HG03135 (cell line): Measurements from ENCODE around the gene TCF7L2.

ENCODE experiments used
- ATAC-seq: cut with Tn5 transposase; IDR thresholded peaks from one replicate; pipeline ENCODE4 v1.9.1; 2021; ENCODE audit warnings: mild to moderate bottlenecking, moderate library complexity; ENCODE audit not compliant: unreplicated experiment

Gene TCF7L2

GRCh38 chr10:113139699-113140098 lies 189.7 kb downstream of the TCF7L2 start:
- no peak for ATAC-seq

GRCh38 chr10:113140143-113141011 lies 190.3 kb downstream of the TCF7L2 start:
- no peak for ATAC-seq

- no peak for ATAC-seq
Measured at GRCh38 chr10:113142601-113143362, 192.7 kb downstream of the TCF7L2 start.

GRCh38 chr10:113144576-113144975 lies 194.5 kb downstream of the TCF7L2 start:
- ATAC-seq = no peak

- no peak for ATAC-seq
Measured at GRCh38 chr10:113148071-113148825, 198.2 kb downstream of the TCF7L2 start.

GRCh38 chr10:113148901-113149300 lies 198.9 kb downstream of the TCF7L2 start:
- ATAC-seq = no peak

GRCh38 chr10:113149626-113150025 lies 199.6 kb downstream of the TCF7L2 start:
- ATAC-seq = no peak

GRCh38 chr10:113151190-113151666 lies 201.2 kb downstream of the TCF7L2 start:
- no peak for ATAC-seq

GRCh38 chr10:113153493-113154102 lies 203.6 kb downstream of the TCF7L2 start:
- no peak for ATAC-seq

- ATAC-seq = no peak
Measured at GRCh38 chr10:113157441-113157840, 207.4 kb downstream of the TCF7L2 start.

- no peak for ATAC-seq
Measured at GRCh38 chr10:113158183-113158582, 208.1 kb downstream of the TCF7L2 start.

- ATAC-seq = no peak
Measured at GRCh38 chr10:113159563-113159962, 209.5 kb downstream of the TCF7L2 start.

GRCh38 chr10:113160641-113161040 lies 210.6 kb downstream of the TCF7L2 start:
- no peak for ATAC-seq

GRCh38 chr10:113161066-113161465 lies 211.0 kb downstream of the TCF7L2 start:
- no peak for ATAC-seq

GRCh38 chr10:113162960-113163359 lies 212.9 kb downstream of the TCF7L2 start:
- no peak for ATAC-seq

GRCh38 chr10:113165673-113166072 lies 215.6 kb downstream of the TCF7L2 start:
- no peak for ATAC-seq

- no peak for ATAC-seq
Measured at GRCh38 chr10:113167702-113168101, 217.7 kb downstream of the TCF7L2 start.

GRCh38 chr10:113168584-113168983 lies 218.5 kb downstream of the TCF7L2 start:
- ATAC-seq = no peak

- ATAC-seq = no peak
Measured at GRCh38 chr10:113169111-113169510, 219.1 kb downstream of the TCF7L2 start.

- peak; percentile 94 for ATAC-seq
Measured at GRCh38 chr10:113169853-113170460, 219.9 kb downstream of the TCF7L2 start.
